WTC11 (cell line): ENCODE measurements around the gene CFAP119. TPM values are rescaled to one million over a fixed set of nuclear protein-coding genes. Genes with fewer than 3 reads are reported as not detected.

Experiments used
- ATAC-seq: fragments of 200-7000 bp; cut with Tn5 transposase; 2 replicates; pipeline ENCODE4 v1.10.0; 2021; ENCODE audit warnings: mild to moderate bottlenecking, moderate library complexity
- CTCF ChIA-PET: fragments of 300-600 bp; sonication (Branson Sonifier 250); formaldehyde crosslinking; loops from one replicate; lab custom pipeline; 2021; ENCODE audit warnings: antibody characterized with exemption; lab: Charles Lee
- POLR2A ChIA-PET: fragments of 350-600 bp; sonication (Branson Sonifier 250); formaldehyde crosslinking; loops from one replicate; lab custom pipeline; 2021; ENCODE audit warnings: antibody characterized with exemption; lab: Charles Lee
- DNase-seq: peaks from one replicate; pipeline ENCODE4 v3.0.0; 2021; ENCODE audit warnings: low spot score
- H3K27ac Mint-ChIP-seq: 2 replicates; pipeline ENCODE4 v1.8.0; 2021; ENCODE audit warnings: mixed read lengths
- H3K27me3 Mint-ChIP-seq: 2 replicates; pipeline ENCODE4 v1.8.0; 2021; ENCODE audit warnings: low read depth, mild to moderate bottlenecking, moderate library complexity, mixed read lengths
- H3K36me3 Mint-ChIP-seq: 2 replicates; pipeline ENCODE4 v1.8.0; 2021; ENCODE audit warnings: mixed read lengths
- H3K4me1 Mint-ChIP-seq: 2 replicates; pipeline ENCODE4 v1.8.0; 2022; ENCODE audit warnings: mixed read lengths
- H3K4me3 Mint-ChIP-seq: 2 replicates; pipeline ENCODE4 v1.8.0; 2021; ENCODE audit warnings: mild to moderate bottlenecking, moderate library complexity, mixed read lengths
- H3K9me3 Mint-ChIP-seq: 2 replicates; pipeline ENCODE4 v1.8.0; 2021; ENCODE audit warnings: mixed read lengths
- CTCF ChIP-seq: fragments of 200-600 bp; IDR thresholded peaks from 2 replicates; pipeline ENCODE4 v1.8.0; 2022; ENCODE audit warnings: antibody characterized with exemption
- FOXP1 ChIP-seq: sonication (generic); formaldehyde crosslinking; IDR thresholded peaks from 2 replicates; pipeline ENCODE4 v1.8.0; 2022; ENCODE audit warnings: missing genetic modification reagents, mild to moderate bottlenecking, moderate library complexity, borderline replicate concordance
- HMGXB4 ChIP-seq: sonication (generic); formaldehyde crosslinking; IDR thresholded peaks from 2 replicates; pipeline ENCODE4 v1.8.1; 2023; ENCODE audit warnings: mild to moderate bottlenecking, moderate library complexity, missing genetic modification reagents
- JUN ChIP-seq: sonication (generic); formaldehyde crosslinking; IDR thresholded peaks from 2 replicates; pipeline ENCODE4 v1.8.0; 2023; ENCODE audit warnings: mild to moderate bottlenecking, missing genetic modification reagents
- NFATC4 ChIP-seq: fragments of 250-450 bp; sonication (Bioruptor Pico); IDR thresholded peaks from 2 replicates; pipeline ENCODE4 v1.9.0; 2021; ENCODE audit warnings: mild to moderate bottlenecking
- NFE2L1 ChIP-seq: sonication (generic); formaldehyde crosslinking; IDR thresholded peaks from 2 replicates; pipeline ENCODE4 v1.8.1; 2023; ENCODE audit warnings: missing genetic modification reagents
- NR1H2 ChIP-seq: sonication (generic); formaldehyde crosslinking; IDR thresholded peaks from 2 replicates; pipeline ENCODE4 v1.9.0; 2021; ENCODE audit warnings: mild to moderate bottlenecking, moderate library complexity, missing genetic modification reagents
- SMAD3 ChIP-seq: sonication (generic); formaldehyde crosslinking; IDR thresholded peaks from 2 replicates; pipeline ENCODE4 v1.8.0; 2022; ENCODE audit warnings: missing genetic modification reagents, mild to moderate bottlenecking, borderline replicate concordance
- ZMAT4 ChIP-seq: fragments of 250-450 bp; sonication (Bioruptor Pico); IDR thresholded peaks from 2 replicates; pipeline ENCODE4 v1.9.0; 2021; ENCODE audit warnings: mild to moderate bottlenecking
- ZNF121 ChIP-seq: sonication (generic); formaldehyde crosslinking; IDR thresholded peaks from 2 replicates; pipeline ENCODE4 v1.8.0; 2023; ENCODE audit warnings: missing genetic modification reagents
- ZNF219 ChIP-seq: sonication (generic); formaldehyde crosslinking; IDR thresholded peaks from 2 replicates; pipeline ENCODE4 v1.8.0; 2023; ENCODE audit warnings: missing genetic modification reagents, mild to moderate bottlenecking, borderline replicate concordance
- ZNF396 ChIP-seq: fragments of 250-450 bp; sonication (Bioruptor Pico); IDR thresholded peaks from 2 replicates; pipeline ENCODE4 v1.8.0; 2021; ENCODE audit warnings: mild to moderate bottlenecking, moderate library complexity, borderline replicate concordance
- ZNF416 ChIP-seq: fragments of 250-450 bp; sonication (Bioruptor Pico); IDR thresholded peaks from 2 replicates; pipeline ENCODE4 v1.9.0; 2021; ENCODE audit warnings: mild to moderate bottlenecking, inconsistent platforms
- ZNF423 ChIP-seq: fragments of 250-450 bp; sonication (Bioruptor Pico); IDR thresholded peaks from 2 replicates; pipeline ENCODE4 v2.1.2; 2022; ENCODE audit warnings: mild to moderate bottlenecking, moderate library complexity
- ZNF532 ChIP-seq: fragments of 250-450 bp; sonication (Bioruptor Pico); IDR thresholded peaks from 2 replicates; pipeline ENCODE4 v1.9.0; 2021; ENCODE audit warnings: mild to moderate bottlenecking, borderline replicate concordance
- total RNA-seq: library from RNA; stranded (reverse); gene quantifications from 3 replicates; pipeline ENCODE4 v1.2.3, GENCODE V29; 2021
- TF ChIP-seq, protein P1 (sequence below): sonication (generic); formaldehyde crosslinking; IDR thresholded peaks from 2 replicates; pipeline ENCODE4 v1.8.0; 2022; ENCODE audit warnings: missing genetic modification reagents

The CFAP119 gene
- total RNA-seq, 1 experiment from 2014 or later: 6.6 TPM

- CTCF ChIA-PET: interaction anchor here (1.1 kb wide), 1 partner anchor 184 kb away, joined by 3 read pairs; no protein-coding TSS in a partner anchor
- no peak for DNase-seq
- no peak for TF ChIP-seq ZNF423 (CRISPR knock-in tag)
- 0 out of 2 replicates have a peak, but pooled peaks have one; percentile 14 for TF ChIP-seq ZNF121 (CRISPR knock-in tag)
- no peak for TF ChIP-seq ZMAT4 (CRISPR knock-in tag)
- TF ChIP-seq ZNF416 (CRISPR knock-in tag): no peak
- TF ChIP-seq, protein P1, sequence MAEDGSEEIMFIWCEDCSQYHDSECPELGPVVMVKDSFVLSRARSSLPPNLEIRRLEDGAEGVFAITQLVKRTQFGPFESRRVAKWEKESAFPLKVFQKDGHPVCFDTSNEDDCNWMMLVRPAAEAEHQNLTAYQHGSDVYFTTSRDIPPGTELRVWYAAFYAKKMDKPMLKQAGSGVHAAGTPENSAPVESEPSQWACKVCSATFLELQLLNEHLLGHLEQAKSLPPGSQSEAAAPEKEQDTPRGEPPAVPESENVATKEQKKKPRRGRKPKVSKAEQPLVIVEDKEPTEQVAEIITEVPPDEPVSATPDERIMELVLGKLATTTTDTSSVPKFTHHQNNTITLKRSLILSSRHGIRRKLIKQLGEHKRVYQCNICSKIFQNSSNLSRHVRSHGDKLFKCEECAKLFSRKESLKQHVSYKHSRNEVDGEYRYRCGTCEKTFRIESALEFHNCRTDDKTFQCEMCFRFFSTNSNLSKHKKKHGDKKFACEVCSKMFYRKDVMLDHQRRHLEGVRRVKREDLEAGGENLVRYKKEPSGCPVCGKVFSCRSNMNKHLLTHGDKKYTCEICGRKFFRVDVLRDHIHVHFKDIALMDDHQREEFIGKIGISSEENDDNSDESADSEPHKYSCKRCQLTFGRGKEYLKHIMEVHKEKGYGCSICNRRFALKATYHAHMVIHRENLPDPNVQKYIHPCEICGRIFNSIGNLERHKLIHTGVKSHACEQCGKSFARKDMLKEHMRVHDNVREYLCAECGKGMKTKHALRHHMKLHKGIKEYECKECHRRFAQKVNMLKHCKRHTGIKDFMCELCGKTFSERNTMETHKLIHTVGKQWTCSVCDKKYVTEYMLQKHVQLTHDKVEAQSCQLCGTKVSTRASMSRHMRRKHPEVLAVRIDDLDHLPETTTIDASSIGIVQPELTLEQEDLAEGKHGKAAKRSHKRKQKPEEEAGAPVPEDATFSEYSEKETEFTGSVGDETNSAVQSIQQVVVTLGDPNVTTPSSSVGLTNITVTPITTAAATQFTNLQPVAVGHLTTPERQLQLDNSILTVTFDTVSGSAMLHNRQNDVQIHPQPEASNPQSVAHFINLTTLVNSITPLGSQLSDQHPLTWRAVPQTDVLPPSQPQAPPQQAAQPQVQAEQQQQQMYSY (CRISPR knock-in tag): no peak
- no peak for TF ChIP-seq ZNF532 (CRISPR knock-in tag)
- no peak for TF ChIP-seq NR1H2 (CRISPR knock-in tag)
- TF ChIP-seq NFATC4 (CRISPR knock-in tag): no peak
- TF ChIP-seq, all 79 proteins: peak for 1
- POLR2A ChIA-PET: no interaction called here
- H3K27ac Mint-ChIP-seq: no peak overlapping the region
- no peak for ATAC-seq
- H3K4me1 Mint-ChIP-seq: no peaks in the 10 kb centered on the region
- H3K27me3 Mint-ChIP-seq: peaks cover 3% of the 10 kb centered on the region; the same call in 1 of the 2 replicates
- peaks cover 81% of the 10 kb centered on the region for H3K36me3 Mint-ChIP-seq
- no peak overlapping the region for H3K4me3 Mint-ChIP-seq
- no peaks in the 10 kb centered on the region for H3K9me3 Mint-ChIP-seq
Measured at GRCh38 chr16:30769379-30770089, 7.7 kb upstream of the CFAP119 start.

DNA sequence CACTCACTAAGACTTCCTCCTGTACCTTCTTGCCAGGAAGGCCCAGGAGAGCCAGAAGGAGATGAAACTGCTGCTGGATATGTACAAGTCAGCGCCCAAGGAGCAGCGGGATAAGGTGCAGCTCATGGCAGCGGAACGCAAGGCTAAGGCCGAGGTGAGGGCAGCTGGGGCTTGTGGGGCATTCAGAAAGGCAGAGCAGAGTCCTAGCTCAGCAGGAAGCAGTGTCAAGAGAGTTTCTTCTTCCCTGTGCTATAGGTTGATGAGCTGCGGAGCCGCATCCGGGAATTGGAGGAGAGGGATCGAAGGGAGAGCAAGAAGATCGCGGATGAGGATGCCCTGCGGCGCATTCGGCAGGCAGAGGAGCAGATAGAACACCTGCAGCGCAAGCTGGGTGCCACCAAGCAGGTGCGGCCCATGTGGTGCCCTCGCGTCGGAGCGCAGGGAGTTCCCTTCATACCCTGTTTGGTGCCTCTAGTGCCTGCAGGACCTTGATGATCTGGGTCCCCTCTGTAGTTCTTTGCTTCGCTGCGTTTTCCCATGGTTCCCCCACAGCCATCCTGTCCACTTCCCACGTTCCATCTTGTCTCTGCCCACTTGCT lies 6.8 kb upstream of the CFAP119 start:
- CTCF ChIA-PET: interaction anchor here (1.1 kb wide), 1 partner anchor 185 kb away, joined by 3 read pairs; no protein-coding TSS in a partner anchor
- ATAC-seq: no peak
- Mint-ChIP-seq H3K27ac (no peak overlapping the region), H3K4me1 (0 out of 2 replicates have a peak, but pooled peaks cover 2% of the 10 kb centered on the region), H3K4me3 (no peak overlapping the region), H3K9me3 (no peaks in the 10 kb centered on the region), H3K36me3 (peaks cover 88% of the 10 kb centered on the region), H3K27me3 (peaks cover 3% of the 10 kb centered on the region; the same call in 1 of the 2 replicates)
- no peak for DNase-seq
- no peak for TF ChIP-seq ZNF396 (CRISPR knock-in tag)
- TF ChIP-seq SMAD3: no peak
- no peak for TF ChIP-seq NFE2L1 (CRISPR knock-in tag)
- POLR2A ChIA-PET: no interaction called here

- Mint-ChIP-seq H3K36me3 (peaks cover 89% of the 10 kb centered on the region), H3K9me3 (no peaks in the 10 kb centered on the region), H3K27me3 (peaks cover 3% of the 10 kb centered on the region; the same call in 1 of the 2 replicates), H3K4me3 (no peak overlapping the region), H3K27ac (no peak overlapping the region), H3K4me1 (peaks cover 8% of the 10 kb centered on the region)
- DNase-seq (no peak), ATAC-seq (no peak)
- CTCF ChIA-PET: no interaction called here
- POLR2A ChIA-PET: no interaction called here
- TF ChIP-seq HMGXB4 (CRISPR knock-in tag): no peak
- TF ChIP-seq CTCF: no peak
- TF ChIP-seq ZNF219: no peak
- TF ChIP-seq FOXP1: no peak
- no peak for TF ChIP-seq JUN
Measured at GRCh38 chr16:30767767-30768465, 6.1 kb upstream of the CFAP119 start.
